K562 (cell line): ENCODE measurements around the gene RFLNA. TPM values are rescaled to one million over a fixed set of nuclear protein-coding genes. Genes with fewer than 3 reads are reported as not detected.

Experiments used
- ATAC-seq: fragments of 200-7000 bp; cut with Tn5 transposase; 3 replicates; pipeline ENCODE4 v1.9.1; 2020; ENCODE audit warnings: moderate library complexity
- BruUV-seq: library from RNA; stranded (reverse); fragments of 400-500 nt; replicated peaks from 2 replicates; lab custom pipeline; 2021; lab: Mats Ljungman, UMichigan
- CTCF ChIA-PET: fragments of 300-600 bp; formaldehyde crosslinking; extraction: SDS; loops from one replicate; lab custom pipeline; 2021; ENCODE audit warnings: low intra/inter-chr PET ratio; lab: Yijun Ruan, JAX
- POLR2A ChIA-PET: fragments of 300-600, 350-650 bp; sonication (Branson Sonifier 250); formaldehyde crosslinking; extraction: SDS; loops from one replicate; lab custom pipeline; 2021; ENCODE audit warnings: antibody characterized with exemption, inconsistent platforms; lab: Yijun Ruan, JAX
- DNase-seq, 4 experiments: peaks; one replicate each; pipeline versions ENCODE4 v3.0.0 to v3.0.0-alpha.2; 2011 to 2018; ENCODE audit warnings: low spot score in 3 of 4, mixed read lengths in 3 of 4; ENCODE audit errors: extremely low read depth in 1 of 4
- FAIRE-seq: peaks from 2 replicates; lab custom pipeline; 2011; peaks lifted over from hg19 to GRCh38; lab: Jason Lieb, UNC
- H2AFZ ChIP-seq: 2 replicates; pipeline ENCODE4 v1.6.0; 2011; ENCODE audit warnings: low read depth, low read length, control low read depth, inconsistent platforms
- H3K27ac ChIP-seq: fragments of 200-600 bp; 3 replicates; pipeline ENCODE4 v1.8.0; 2011; ENCODE audit warnings: low read depth, mild to moderate bottlenecking, control low read depth, inconsistent platforms, low read length, moderate library complexity, mixed read lengths; ENCODE audit errors: extremely low read depth
- H3K27me3 ChIP-seq, 2 experiments: fragments of 300-600 bp in 1 of 2; 2 replicates in 1 of 2; 3 replicates in 1 of 2; pipeline versions ENCODE4 v1.6.0 to v1.8.0; 2011; ENCODE audit warnings: inconsistent platforms in 2 of 2, low read length in 2 of 2, mild to moderate bottlenecking in 1 of 2, mixed read lengths in 1 of 2, moderate library complexity in 1 of 2; ENCODE audit not compliant: control insufficient read depth in 2 of 2, insufficient read depth in 2 of 2
- H3K36me3 ChIP-seq: fragments of 300-600 bp; 3 replicates; pipeline ENCODE4 v1.8.0; 2011; ENCODE audit warnings: mild to moderate bottlenecking, low read length, inconsistent platforms; ENCODE audit not compliant: control insufficient read depth, insufficient read depth
- H3K4me1 ChIP-seq, 2 experiments: fragments of 200-600 bp in 1 of 2; replicated peaks in 1 of 2; 2 replicates in 1 of 2; 3 replicates in 1 of 2; pipeline versions ENCODE4 v1.5.1 to v1.8.0; 2011; ENCODE audit warnings: inconsistent platforms in 2 of 2, low read length in 2 of 2, mild to moderate bottlenecking in 1 of 2, mixed read lengths in 1 of 2, moderate library complexity in 1 of 2; ENCODE audit not compliant: control insufficient read depth in 2 of 2, insufficient read depth in 2 of 2
- H3K4me2 ChIP-seq: 2 replicates; pipeline ENCODE4 v1.6.1; 2011; ENCODE audit warnings: low read length, control low read depth, inconsistent platforms, mixed read lengths; ENCODE audit not compliant: insufficient read depth
- H3K4me3 ChIP-seq: fragments of 200-600 bp; sonication (generic), shearing (Covaris generic); 2 replicates; pipeline ENCODE4 v1.5.1; 2016; ENCODE audit warnings: control low read depth, inconsistent platforms
- H3K79me2 ChIP-seq: fragments of 200-600 bp; 3 replicates; pipeline ENCODE4 v1.8.0; 2011; ENCODE audit warnings: low read length, inconsistent platforms; ENCODE audit not compliant: control insufficient read depth, insufficient read depth
- H3K9ac ChIP-seq, 2 experiments: 2 replicates each; pipeline versions ENCODE4 v1.6.0 to v1.6.1; 2011; ENCODE audit warnings: low read depth in 2 of 2, low read length in 2 of 2, control low read depth in 1 of 2, inconsistent platforms in 1 of 2, mild to moderate bottlenecking in 1 of 2, mixed read lengths in 1 of 2; ENCODE audit not compliant: insufficient read depth in 1 of 2
- H3K9me1 ChIP-seq: one replicate; pipeline ENCODE4 v1.6.0; 2011; ENCODE audit warnings: inconsistent platforms, mild to moderate bottlenecking, low read length, moderate library complexity; ENCODE audit not compliant: control insufficient read depth, insufficient read depth
- H3K9me3 ChIP-seq: replicated peaks from 2 replicates; pipeline ENCODE4 v1.5.1; 2011; ENCODE audit warnings: low read depth, low read length, inconsistent platforms; ENCODE audit not compliant: control insufficient read depth, insufficient read depth
- H4K20me1 ChIP-seq: replicated peaks from 2 replicates; pipeline ENCODE4 v1.6.1; 2011; ENCODE audit warnings: low read length, inconsistent platforms, mixed read lengths; ENCODE audit not compliant: control insufficient read depth, insufficient read depth
- ESRRA ChIP-seq: fragments of 450-650 bp; IDR thresholded peaks from 2 replicates; pipeline ENCODE4 v1.6.1; 2014; ENCODE audit warnings: low read depth, mild to moderate bottlenecking, moderate library complexity, borderline replicate concordance
- SNIP1 ChIP-seq: fragments of 450-650 bp; IDR thresholded peaks from 2 replicates; pipeline ENCODE4 v1.7.1; 2017; ENCODE audit warnings: low read depth, mild to moderate bottlenecking
- ZNF79 ChIP-seq: fragments of 250-450 bp; sonication (Bioruptor Pico); IDR thresholded peaks from 2 replicates; pipeline ENCODE4 v1.4.0; 2020; ENCODE audit warnings: low read depth, mild to moderate bottlenecking, moderate library complexity
- WGBS: fragments of 100-300 bp; shearing (Covaris generic); methylation state at CpG from one replicate; pipeline ENCODE4 v1.1.6; 2016; ENCODE audit warnings: low coverage, mixed read lengths; ENCODE audit not compliant: insufficient coverage; ENCODE audit errors: missing lambda C conversion rate; 5-methylcytosine and 5-hydroxymethylcytosine counted together
- in situ Hi-C: fragments of 300-500 bp; cut with MboI; formaldehyde crosslinking; loops from 4 replicates; pipeline ENCODE4 v1.15.0; 2018; ENCODE audit warnings: inconsistent platforms, mixed read lengths
- intact Hi-C: fragments of 100-400 bp; cut with micrococcal nuclease; formaldehyde crosslinking; loops from 2 replicates; pipeline ENCODE4 v1.14.2; 2022
- polyA plus RNA-seq, 8 experiments: library from polyadenylated mRNA; depleted of rRNA in 4 of 8; stranded (reverse) in 5 of 8; unstranded in 3 of 8; fragments of >200 nt; fragmentation: Nextera tagmentation in 2 of 8; fragmentation: Illumina TruSeq in 1 of 8; extraction: Ambion mirVana in 2 of 8; extraction: Trizol in 1 of 8; gene quantifications; 2 replicates each; pipeline versions ENCODE4 v1.2.1 to v1.2.3, GENCODE V29; 2011 to 2014; ENCODE audit warnings: inconsistent platforms in 1 of 8, missing spikeins in 1 of 8
- total RNA-seq, 7 experiments: library from RNA; depleted of rRNA in 6 of 7; stranded (reverse); fragments of >200 nt in 6 of 7; fragmentation: Illumina TruSeq in 2 of 7; extraction: Trizol in 2 of 7; gene quantifications; 2 replicates each; pipeline versions ENCODE4 v1.2.1 to v1.2.3, GENCODE V29; 2011 to 2021; ENCODE audit warnings: low replicate concordance in 1 of 7

The RFLNA gene
- total and polyA plus RNA-seq, 9 of the 15 experiments (the other 6 are each of a cell fraction or from before 2014, with no cell fraction given) = not detected

GRCh38 chr12:124359671-124360581 lies 65.0 kb downstream of the RFLNA start:
- CTCF ChIA-PET = no interaction called here
- Histone ChIP-seq H3K9me1 (no peaks in the 10 kb centered on the region), H4K20me1 (peaks cover 5% of the 10 kb centered on the region; the same call in 1 of the 2 replicates), H3K27ac (no peak overlapping the region), H3K36me3 (peaks cover 45% of the 10 kb centered on the region; the same call in 2 of the 3 replicates), H3K4me2 (no peak overlapping the region), H3K9me3 (no peaks in the 10 kb centered on the region), H3K27me3 (no peaks in the 10 kb centered on the region), H3K9ac (peak overlapping the region in 1 of 2 experiments; percentile 55; a peak in 2 of 4 replicates), H3K4me1 (peaks cover 0 to 35% of the 10 kb centered on the region in 2 experiments; a peak in 2 of 5 replicates), H3K4me3 (no peak overlapping the region), H3K79me2 (no peaks in the 10 kb centered on the region), H2AFZ (no peak overlapping the region)
- FAIRE-seq = no peak
- intact Hi-C loops (loop anchor here (10.0 kb wide), 1 partner anchor 115 kb away; no protein-coding TSS in a partner anchor), in situ Hi-C loops (no loop called here)
- BruUV-seq = no TSS peak
- ATAC-seq = no peak
- no peak for DNase-seq
- no peak for TF ChIP-seq SNIP1
- no peak for TF ChIP-seq ZNF79 (CRISPR knock-in tag)
- TF ChIP-seq ESRRA = peak; percentile 32; the same call in 1 of the 2 replicates
- POLR2A ChIA-PET = no interaction called here
- WGBS = 67% methylated on average over 24 of the region's 37 CpGs
